Measurements from ENCODE around the gene SLC24A3.

Gene SLC24A3

DNA sequence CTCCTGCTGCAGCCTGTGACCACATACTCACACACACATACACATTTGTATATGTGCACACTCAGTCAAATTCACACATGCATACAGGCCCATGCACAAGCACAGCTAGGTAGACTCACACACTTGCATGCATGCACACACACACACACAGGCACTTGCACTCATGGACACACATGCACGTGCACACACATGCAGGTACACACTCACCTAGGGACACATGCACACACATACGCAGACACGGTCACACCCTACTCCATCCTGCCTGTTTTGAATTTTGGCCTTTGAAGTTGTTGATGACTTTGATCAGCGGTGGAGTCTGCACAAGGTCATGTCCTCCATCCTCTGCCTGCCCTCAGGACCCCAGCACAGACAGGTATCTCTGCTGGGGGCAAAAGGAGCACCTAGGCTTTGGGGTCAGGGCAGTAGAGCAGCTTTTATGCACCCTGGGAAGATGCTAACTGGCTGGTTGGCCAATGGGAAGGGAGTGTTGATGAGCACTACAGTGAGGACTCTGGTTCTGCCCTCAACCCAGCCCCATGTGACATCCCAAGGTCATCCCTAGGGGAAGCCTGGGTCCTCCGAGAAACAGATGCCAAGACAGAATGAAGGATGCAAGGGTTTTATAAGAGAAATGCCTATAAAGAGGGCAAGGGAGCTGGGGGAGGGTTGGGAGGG, 218.3 kb downstream of the SLC24A3 start:
- no peak for DNase-seq (ENCODE audit: low read depth, low spot score)
- H3K4me3 ChIP-seq (ENCODE audit: low read length), result no peak overlapping the region

- H3K4me3 ChIP-seq (ENCODE audit: low read length), result no peak overlapping the region
- no peak for DNase-seq (ENCODE audit: low read depth, low spot score)
These were observed 218.9 kb downstream of the SLC24A3 start for GRCh38 chr20:19431316-19431700.

- no peak overlapping the region for H3K4me3 ChIP-seq (ENCODE audit: low read length)
- no peak for DNase-seq (ENCODE audit: low read depth, low spot score)
These were observed 219.5 kb downstream of the SLC24A3 start for GRCh38 chr20:19431906-19432305.

DNA sequence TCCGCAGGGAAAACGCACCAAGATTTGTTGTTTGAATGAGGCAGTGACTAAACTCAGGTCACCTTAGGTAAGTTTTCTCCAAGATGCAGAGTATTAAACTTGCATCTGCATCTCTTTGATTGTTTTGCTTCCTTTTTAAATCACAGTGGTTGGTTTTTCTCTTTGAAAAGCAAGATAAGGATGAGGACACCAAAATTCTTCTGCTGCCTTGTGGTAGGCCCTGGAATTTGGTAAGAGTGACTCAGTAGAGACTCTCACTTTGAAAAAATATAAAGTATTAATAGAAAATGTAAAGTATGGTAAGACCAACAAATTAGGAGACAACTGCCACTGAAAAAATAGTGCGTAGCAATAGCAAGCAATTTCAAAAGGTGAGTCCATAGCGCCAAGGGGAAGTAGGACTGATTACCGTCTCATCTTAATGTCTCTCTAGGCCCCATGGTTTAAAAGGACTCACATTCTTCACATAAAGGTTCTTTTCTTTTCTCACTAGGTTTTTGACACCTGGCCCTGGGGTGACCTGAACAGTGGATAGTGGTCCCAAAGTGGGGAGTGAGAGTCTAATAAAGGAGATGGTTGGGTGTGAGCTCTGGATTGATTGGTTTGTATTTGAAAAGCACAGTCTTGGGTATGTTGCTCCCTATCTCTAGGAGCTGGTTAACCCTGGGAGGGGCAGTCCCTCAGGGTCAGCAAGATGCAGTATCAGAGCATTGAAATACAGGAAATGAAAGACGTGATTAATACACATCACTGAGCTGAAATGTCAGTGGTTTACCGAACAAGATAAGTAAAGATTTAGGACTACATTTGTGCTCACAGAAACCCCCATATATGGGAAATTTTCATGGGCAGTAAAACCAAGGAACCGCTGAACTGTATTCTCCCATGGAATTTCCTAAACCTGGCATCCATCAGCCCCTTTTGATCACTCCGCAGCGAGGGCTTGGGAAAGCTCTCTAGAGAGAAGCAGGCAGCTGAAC, 221.2 kb downstream of the SLC24A3 start:
- DNase-seq (ENCODE audit: low read depth, low spot score), result no peak
- H3K4me3 ChIP-seq (ENCODE audit: low read length), result no peak overlapping the region

DNA sequence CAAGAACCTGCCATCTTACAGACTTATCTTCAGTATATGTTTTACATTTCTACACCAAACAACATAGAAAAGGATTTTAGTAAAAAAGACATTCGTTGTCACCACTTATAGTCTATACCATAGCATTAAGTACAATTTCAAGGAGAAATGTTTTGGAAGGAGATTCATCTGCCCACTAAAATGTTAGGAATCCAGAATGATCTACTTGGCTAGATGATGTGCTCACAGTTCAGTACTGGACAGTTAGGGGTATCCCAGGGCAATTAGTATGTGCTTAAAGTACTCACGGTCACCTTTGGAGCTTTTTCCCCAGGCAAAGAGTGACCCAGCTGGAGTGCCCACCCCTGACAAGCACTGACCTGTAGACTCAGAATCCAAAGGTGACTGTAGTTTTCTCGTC, 222.9 kb downstream of the SLC24A3 start:
- no peak for DNase-seq (ENCODE audit: low read depth, low spot score)
- no peak overlapping the region for H3K4me3 ChIP-seq (ENCODE audit: low read length)

DNA sequence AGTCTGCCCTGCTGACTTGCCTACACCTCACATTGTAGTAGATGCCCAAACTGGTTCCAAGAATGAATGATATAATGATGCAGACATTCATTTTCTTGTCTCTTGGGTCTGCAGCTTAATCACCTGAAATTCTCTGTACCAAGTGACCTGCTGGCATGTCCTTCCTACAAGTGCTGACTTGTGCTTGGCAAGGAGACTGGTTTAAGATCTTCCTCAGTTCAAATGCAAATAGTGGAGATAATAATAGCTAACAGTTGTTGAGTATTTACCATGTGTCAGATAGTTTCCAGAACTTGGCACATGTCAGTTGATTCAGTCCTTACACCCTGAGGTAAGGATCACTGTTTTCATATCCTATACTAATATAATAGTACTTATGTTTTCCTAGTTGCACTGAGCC, 223.4 kb downstream of the SLC24A3 start:
- DNase-seq (ENCODE audit: low read depth, low spot score), result no peak
- no peak overlapping the region for H3K4me3 ChIP-seq (ENCODE audit: low read length)

DNA sequence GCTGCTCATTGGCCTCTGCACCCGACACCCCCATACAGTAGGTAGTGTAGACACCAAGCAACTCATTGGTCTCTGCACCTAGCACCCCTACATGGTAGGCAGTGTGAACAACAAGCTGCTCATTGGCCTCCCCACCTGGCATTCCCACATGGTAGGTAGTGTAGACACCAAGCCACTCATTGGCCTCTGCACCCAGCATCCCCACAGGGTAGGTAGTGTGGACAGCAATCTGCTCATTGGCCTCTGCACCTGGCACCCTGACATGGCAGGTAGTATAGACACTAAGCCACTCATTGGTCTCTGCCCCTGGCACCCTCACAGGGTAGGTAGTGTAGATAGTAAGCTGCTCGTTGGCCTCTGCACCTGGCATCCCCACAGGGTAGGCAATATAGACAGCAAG, 226.0 kb downstream of the SLC24A3 start:
- no peak overlapping the region for H3K4me3 ChIP-seq (ENCODE audit: low read length)
- no peak for DNase-seq (ENCODE audit: low read depth, low spot score)

GRCh38 chr20:19440660-19441527, 228.5 kb downstream of the SLC24A3 start:
- H3K4me3 ChIP-seq (ENCODE audit: low read length), result peak overlapping the region; percentile 11; the same call in 1 of the 2 replicates
- DNase-seq (ENCODE audit: low read depth, low spot score), result peak; percentile 91

DNA sequence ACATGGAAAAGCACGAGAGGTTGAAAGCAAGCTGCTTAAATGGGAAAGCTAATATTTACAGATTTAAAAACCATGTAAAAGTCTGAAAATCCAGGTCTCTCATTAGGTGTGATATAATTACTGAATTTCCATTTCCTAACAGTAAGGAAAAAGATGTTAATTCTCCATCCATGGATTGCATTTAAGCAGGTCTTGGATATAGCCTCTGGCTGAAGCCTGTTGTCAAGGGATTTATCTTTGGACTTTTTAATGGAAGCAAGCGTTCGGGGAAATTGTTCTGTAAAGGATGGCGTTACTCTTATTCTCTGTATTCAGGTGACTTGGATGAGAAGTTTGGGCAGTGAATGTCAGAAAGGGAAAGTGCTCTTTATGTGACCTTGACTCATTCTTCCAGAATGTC, 233.8 kb downstream of the SLC24A3 start:
- no peak for DNase-seq (ENCODE audit: low read depth, low spot score)

GRCh38 chr20:19448632-19449031, 236.2 kb downstream of the SLC24A3 start:
- DNase-seq (ENCODE audit: low read depth, low spot score), result no peak
- no peak overlapping the region for H3K4me3 ChIP-seq (ENCODE audit: low read length)

More for the DNA sequence above, 233.8 kb downstream of the SLC24A3 start:
- no peak overlapping the region for H3K4me3 ChIP-seq (ENCODE audit: low read length)

DNA sequence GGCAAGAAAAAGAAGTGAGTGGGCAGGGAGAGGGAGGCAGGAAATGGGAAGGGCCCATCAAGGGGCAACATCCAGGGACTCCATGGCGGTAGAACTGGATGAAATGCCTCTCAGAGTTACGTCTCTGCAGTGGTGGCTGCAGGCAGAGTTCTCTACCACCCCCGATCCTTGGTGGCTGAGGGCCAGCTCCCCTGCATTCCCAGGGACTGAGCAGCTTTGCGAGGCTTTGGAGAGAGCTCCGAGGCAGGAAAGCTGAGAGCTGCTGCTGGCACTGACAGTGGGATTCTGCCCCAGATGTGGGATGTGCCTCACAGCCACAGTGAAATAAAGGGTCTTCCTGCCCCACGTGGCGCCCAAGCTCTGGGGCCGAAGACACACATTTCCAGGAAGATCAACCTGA, 236.6 kb downstream of the SLC24A3 start:
- no peak for DNase-seq (ENCODE audit: low read depth, low spot score)
- no peak overlapping the region for H3K4me3 ChIP-seq (ENCODE audit: low read length)

- H3K4me3 ChIP-seq (ENCODE audit: low read length), result peak overlapping the region; percentile 28
These were observed 238.9 kb downstream of the SLC24A3 start for GRCh38 chr20:19451231-19451922.

GRCh38 chr20:19451923-19452295, 239.5 kb downstream of the SLC24A3 start:
- peak overlapping the region; percentile 28 for H3K4me3 ChIP-seq (ENCODE audit: low read length)
- DNase-seq (ENCODE audit: low read depth, low spot score), result peak; percentile 88

More at GRCh38 chr20:19451231-19451922, 238.9 kb downstream of the SLC24A3 start:
- peak; percentile 44 for DNase-seq (ENCODE audit: low read depth, low spot score)

DNA sequence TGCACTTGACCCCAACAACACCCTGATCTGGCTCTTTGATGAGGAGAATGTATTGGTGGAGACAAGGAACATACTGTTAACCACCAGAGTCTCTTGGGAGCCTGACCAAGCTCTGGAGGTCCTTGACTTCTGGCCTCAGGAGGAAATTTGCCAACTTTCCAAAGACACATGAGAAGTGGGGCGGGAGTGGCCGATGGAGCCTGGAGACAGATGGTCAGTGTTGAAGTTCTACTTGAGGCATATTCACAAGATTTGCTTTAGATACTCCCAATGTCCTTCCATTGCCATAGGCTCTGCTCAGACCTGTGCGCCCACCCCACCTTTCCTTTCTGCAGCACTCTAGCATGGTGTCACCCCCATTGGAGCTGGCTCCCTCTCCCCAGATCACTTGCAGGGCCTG, 241.0 kb downstream of the SLC24A3 start:
- no peak for DNase-seq (ENCODE audit: low read depth, low spot score)
- no peak overlapping the region for H3K4me3 ChIP-seq (ENCODE audit: low read length)

GRCh38 chr20:19453862-19454261, 241.4 kb downstream of the SLC24A3 start:
- H3K4me3 ChIP-seq (ENCODE audit: low read length), result no peak overlapping the region
- DNase-seq (ENCODE audit: low read depth, low spot score), result no peak

DNA sequence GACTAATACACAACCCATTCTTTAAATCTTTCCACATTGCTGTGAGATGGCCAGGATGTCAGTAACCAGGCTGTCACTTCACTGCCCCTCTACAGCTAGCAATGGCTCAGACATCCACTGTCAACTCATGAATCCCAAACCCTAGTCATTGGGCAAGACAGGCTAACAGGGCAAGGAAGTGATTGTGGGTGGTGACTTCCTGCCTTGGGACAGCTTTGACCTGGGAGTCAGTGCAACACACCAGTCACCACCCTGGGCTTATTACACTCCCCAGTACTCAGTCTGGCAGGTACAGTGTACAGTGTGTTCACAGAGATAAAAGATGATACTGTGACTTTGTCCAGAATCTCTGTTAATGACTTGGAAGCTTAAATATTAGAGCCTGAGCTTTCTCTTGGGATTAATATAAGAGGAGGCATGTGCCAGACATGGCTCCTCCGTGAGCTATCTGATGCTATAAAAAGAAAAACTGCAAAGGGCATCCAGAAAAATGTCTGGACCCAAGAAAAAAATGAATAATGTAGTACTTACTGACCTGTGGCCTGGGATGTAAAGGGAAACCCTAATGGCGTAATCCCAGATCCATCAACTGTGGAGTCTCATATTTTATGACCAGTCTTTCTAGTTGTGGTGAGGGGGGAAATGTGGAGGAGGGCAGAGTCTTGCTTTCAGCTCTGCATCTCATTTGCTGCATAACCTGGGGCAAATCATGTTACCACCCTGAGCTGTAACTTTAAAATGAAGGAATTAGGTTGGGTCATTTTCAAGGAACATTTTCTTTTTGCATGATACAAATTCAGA, 244.4 kb downstream of the SLC24A3 start:
- H3K4me3 ChIP-seq (ENCODE audit: low read length), result no peak overlapping the region
- DNase-seq (ENCODE audit: low read depth, low spot score), result no peak

DNA sequence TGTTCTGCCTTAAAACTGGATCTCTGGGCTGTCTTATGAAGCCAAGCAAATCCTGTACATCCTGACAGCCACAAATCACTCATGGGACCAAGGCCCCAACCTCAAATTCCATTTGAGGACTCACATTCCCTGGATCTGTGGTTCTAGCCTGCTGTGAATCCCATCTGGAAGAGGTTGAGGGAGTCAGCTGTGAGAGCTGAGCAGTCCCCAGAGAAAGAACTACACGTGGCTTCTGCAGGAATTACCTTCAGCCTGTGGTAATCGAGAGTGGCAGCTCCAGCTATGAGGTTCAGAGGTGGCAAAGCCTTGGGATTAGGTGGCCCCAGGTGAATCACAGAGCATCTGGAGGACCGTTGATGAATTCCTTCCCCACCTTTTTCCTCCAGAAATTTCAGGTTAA, 245.2 kb downstream of the SLC24A3 start:
- DNase-seq (ENCODE audit: low read depth, low spot score), result no peak
- no peak overlapping the region for H3K4me3 ChIP-seq (ENCODE audit: low read length)

- no peak overlapping the region for H3K4me3 ChIP-seq (ENCODE audit: low read length)
- DNase-seq (ENCODE audit: low read depth, low spot score), result no peak
These were observed 247.9 kb downstream of the SLC24A3 start for GRCh38 chr20:19460386-19460785.
